D721Med (cell line): Measurements from ENCODE around the gene POT1.

ENCODE experiments used
- DNase-seq: peaks from one replicate; pipeline ENCODE4 v3.0.0; 2011; ENCODE audit warnings: low spot score; ENCODE audit not compliant: insufficient read length
- FAIRE-seq: peaks from 2 replicates; lab custom pipeline; 2011; peaks lifted over from hg19 to GRCh38; lab: Jason Lieb, UNC
- CTCF ChIP-seq: IDR thresholded peaks from 2 replicates; pipeline ENCODE4 v1.5.1; 2012; ENCODE audit warnings: mild to moderate bottlenecking, control low read depth; ENCODE audit not compliant: insufficient read depth; ENCODE audit errors: missing control alignments

Gene POT1

GRCh38 chr7:124811341-124811740 is 118.3 kb downstream of the POT1 start:
- DNase-seq (no peak), FAIRE-seq (no peak)
- TF ChIP-seq CTCF = no peak

- DNase-seq = no peak
- TF ChIP-seq CTCF = no peak
- FAIRE-seq = no peak
Observed at GRCh38 chr7:124810605-124811004, 119.0 kb downstream of the POT1 start.

GRCh38 chr7:124808206-124808605 is 121.4 kb downstream of the POT1 start:
- TF ChIP-seq CTCF = no peak
- FAIRE-seq (no peak), DNase-seq (no peak)

- no peak for TF ChIP-seq CTCF
- DNase-seq = no peak
- no peak for FAIRE-seq
Observed at GRCh38 chr7:124801330-124801895, 128.2 kb downstream of the POT1 start.

- no peak for TF ChIP-seq CTCF
- no peak for FAIRE-seq
- DNase-seq = no peak
Observed at GRCh38 chr7:124800386-124800785, 129.2 kb downstream of the POT1 start.

- DNase-seq = no peak
- no peak for FAIRE-seq
- no peak for TF ChIP-seq CTCF
Observed at GRCh38 chr7:124799448-124799847, 130.2 kb downstream of the POT1 start.

- TF ChIP-seq CTCF = no peak
- no peak for DNase-seq
- FAIRE-seq = no peak
Observed at GRCh38 chr7:124796771-124797170, 132.9 kb downstream of the POT1 start.
